GM12874 (cell line): ENCODE results near the gene OCA2.

Experiments
- CTCF ChIP-seq: IDR thresholded peaks from 2 replicates; pipeline ENCODE4 v1.5.1; 2011; ENCODE audit warnings: low read depth, mild to moderate bottlenecking, control low read depth, low read length, moderate library complexity; ENCODE audit not compliant: insufficient read depth

Gene OCA2

GRCh38 chr15:27706300-27706699 lies 392.8 kb downstream of the OCA2 start:
- no peak for TF ChIP-seq CTCF

- TF ChIP-seq CTCF = no peak
Observed at GRCh38 chr15:27705056-27705455, 394.1 kb downstream of the OCA2 start.
